Activated CD4-positive, CD25-positive, alpha-beta regulatory T cell (primary cell): Measurements from ENCODE around the gene CRABP1.

Experiments
- DNase-seq, 4 experiments: peaks; one replicate each; lab custom pipeline; 2025; lab: John Stamatoyannopoulos, UW

The CRABP1 gene

GRCh38 chr15:78317145-78317836 is 22.9 kb upstream of the CRABP1 start:
- DNase-seq: no peak

- DNase-seq: no peak
Observed at GRCh38 chr15:78319588-78319987, 20.6 kb upstream of the CRABP1 start.

GRCh38 chr15:78320183-78320582 is 20.0 kb upstream of the CRABP1 start:
- DNase-seq: no peak

GRCh38 chr15:78321041-78321570 is 19.0 kb upstream of the CRABP1 start:
- DNase-seq: no peak

GRCh38 chr15:78321786-78322185 is 18.4 kb upstream of the CRABP1 start:
- DNase-seq: no peak

- DNase-seq: no peak
Observed at GRCh38 chr15:78322243-78322642, 17.9 kb upstream of the CRABP1 start.

GRCh38 chr15:78322724-78323521 is 17.2 kb upstream of the CRABP1 start:
- DNase-seq: no peak

- no peak for DNase-seq
Observed at GRCh38 chr15:78323693-78324092, 16.5 kb upstream of the CRABP1 start.

GRCh38 chr15:78324144-78324543 is 16.0 kb upstream of the CRABP1 start:
- no peak for DNase-seq

GRCh38 chr15:78325092-78325843 is 14.9 kb upstream of the CRABP1 start:
- no peak for DNase-seq

GRCh38 chr15:78327466-78327865 is 12.7 kb upstream of the CRABP1 start:
- DNase-seq: no peak

GRCh38 chr15:78329625-78330024 is 10.5 kb upstream of the CRABP1 start:
- DNase-seq: no peak

- DNase-seq: no peak
Observed at GRCh38 chr15:78334845-78335244, 5.3 kb upstream of the CRABP1 start.

GRCh38 chr15:78335985-78336384 is 4.2 kb upstream of the CRABP1 start:
- DNase-seq: no peak

GRCh38 chr15:78338781-78339180 is 1.4 kb upstream of the CRABP1 start:
- DNase-seq: no peak

GRCh38 chr15:78339559-78339958 is 594 bp upstream of the CRABP1 start:
- no peak for DNase-seq

GRCh38 chr15:78341057-78341987 is 1.2 kb downstream of the CRABP1 start:
- DNase-seq: no peak

GRCh38 chr15:78342021-78342420 is 1.9 kb downstream of the CRABP1 start:
- no peak for DNase-seq

GRCh38 chr15:78343276-78344060 is 3.3 kb downstream of the CRABP1 start:
- no peak for DNase-seq

- no peak for DNase-seq
Observed at GRCh38 chr15:78345396-78346125, 5.4 kb downstream of the CRABP1 start.
